K562 (cell line): ENCODE results near the gene UBE2S. TPM values are rescaled to one million over a fixed set of nuclear protein-coding genes. Genes with fewer than 3 reads are reported as not detected.

Source experiments
- CBFB ChIP-seq: sonication (generic); formaldehyde crosslinking; IDR thresholded peaks from 2 replicates; pipeline ENCODE4 v1.4.0; 2020; ENCODE audit warnings: mild to moderate bottlenecking, missing genetic modification reagents
- CC2D1A ChIP-seq: fragments of 450-650 bp; IDR thresholded peaks from 2 replicates; pipeline ENCODE4 v1.6.1; 2017; ENCODE audit warnings: mild to moderate bottlenecking
- CREB1 ChIP-seq, 2 experiments: sonication (generic) in 1 of 2; formaldehyde crosslinking in 1 of 2; IDR thresholded peaks; 2 replicates each; pipeline versions ENCODE4 v1.6.1 to v1.8.0; 2012 to 2022; ENCODE audit warnings: inconsistent platforms in 1 of 2, mild to moderate bottlenecking in 1 of 2, missing genetic modification reagents in 1 of 2, moderate library complexity in 1 of 2
- CREM ChIP-seq: IDR thresholded peaks from 2 replicates; pipeline ENCODE4 v1.6.1; 2014; ENCODE audit warnings: antibody characterized with exemption, low read depth
- EP400 ChIP-seq: fragments of 450-650 bp; IDR thresholded peaks from 2 replicates; pipeline ENCODE4 v1.6.1; 2017; ENCODE audit warnings: antibody characterized with exemption, mild to moderate bottlenecking, moderate library complexity
- ESRRB ChIP-seq: fragments of 250-450 bp; sonication (Bioruptor Pico); IDR thresholded peaks from 2 replicates; pipeline ENCODE4 v1.5.0; 2020; ENCODE audit warnings: mild to moderate bottlenecking, moderate library complexity, borderline replicate concordance
- EZH2 ChIP-seq: IDR thresholded peaks from 2 replicates; pipeline ENCODE4 v1.6.1; 2012; ENCODE audit warnings: low read depth, mild to moderate bottlenecking, inconsistent platforms, low read length, borderline replicate concordance
- FOXJ3 ChIP-seq: sonication (generic); formaldehyde crosslinking; IDR thresholded peaks from 2 replicates; pipeline ENCODE4 v1.4.0; 2020; ENCODE audit warnings: mild to moderate bottlenecking, missing genetic modification reagents
- HDAC1 ChIP-seq, 2 experiments: fragments of 450-650 bp; IDR thresholded peaks; 2 replicates each; pipeline ENCODE4 v1.6.1; 2016 to 2017; ENCODE audit warnings: inconsistent platforms in 1 of 2, mild to moderate bottlenecking in 1 of 2, moderate library complexity in 1 of 2
- HNRNPL ChIP-seq: fragments of 200-400 bp; formaldehyde crosslinking; IDR thresholded peaks from 2 replicates; pipeline ENCODE4 v1.6.1; 2017; ENCODE audit warnings: low read depth, mild to moderate bottlenecking, low read length
- MYC ChIP-seq, 2 experiments: fragments of 250-450 bp in 1 of 2; sonication (Bioruptor Pico) in 1 of 2; IDR thresholded peaks; 2 replicates each; pipeline versions ENCODE4 v1.5.1 to v1.6.1; 2012 to 2021; ENCODE audit warnings: low read depth in 2 of 2, borderline replicate concordance in 1 of 2, improper control_type of control experiment in 1 of 2, low read length in 1 of 2, mild to moderate bottlenecking in 1 of 2, moderate library complexity in 1 of 2
- NFXL1 ChIP-seq: fragments of 450-650 bp; formaldehyde crosslinking; IDR thresholded peaks from 2 replicates; pipeline ENCODE4 v1.4.0; 2021; ENCODE audit warnings: mild to moderate bottlenecking
- NR2C2 ChIP-seq, 2 experiments: fragments of 200-800 bp in 1 of 2; sonication (Bioruptor generic) in 1 of 2; sonication (generic) in 1 of 2; formaldehyde crosslinking in 1 of 2; IDR thresholded peaks; 2 replicates each; pipeline versions ENCODE4 v1.6.1 to v1.8.0; 2016 to 2022; ENCODE audit warnings: mild to moderate bottlenecking in 1 of 2, missing compliant biosample characterization in 1 of 2, missing genetic modification characterization in 1 of 2, missing genetic modification reagents in 1 of 2
- PRPF4 ChIP-seq: fragments of 200-400 bp; formaldehyde crosslinking; IDR thresholded peaks from one replicate; pipeline ENCODE4 v1.6.1; 2017; ENCODE audit warnings: low read length, low read depth, mild to moderate bottlenecking; ENCODE audit not compliant: insufficient read depth, poor library complexity, severe bottlenecking
- STAT5B ChIP-seq: fragments of 250-450 bp; sonication (Bioruptor Pico); IDR thresholded peaks from 2 replicates; pipeline ENCODE4 v1.8.0; 2021; ENCODE audit warnings: mild to moderate bottlenecking, inconsistent platforms
- U2AF1 ChIP-seq: fragments of 200-400 bp; formaldehyde crosslinking; optimal IDR thresholded peaks from 2 replicates; pipeline ENCODE3; 2017; ENCODE audit warnings: mild to moderate bottlenecking, low read depth, low read length, moderate library complexity
- ZNF165 ChIP-seq: fragments of 250-450 bp; sonication (Bioruptor Pico); IDR thresholded peaks from 2 replicates; pipeline ENCODE4 v1.4.0; 2020; ENCODE audit warnings: borderline replicate concordance
- ZNF76 ChIP-seq: fragments of 250-450 bp; sonication (Bioruptor Pico); IDR thresholded peaks from 2 replicates; pipeline ENCODE4 v1.4.0; 2020; ENCODE audit warnings: mild to moderate bottlenecking, moderate library complexity, borderline replicate concordance
- polyA plus RNA-seq, 8 experiments: library from polyadenylated mRNA; depleted of rRNA in 4 of 8; stranded (reverse) in 5 of 8; unstranded in 3 of 8; fragments of >200 nt; fragmentation: Nextera tagmentation in 2 of 8; fragmentation: Illumina TruSeq in 1 of 8; extraction: Ambion mirVana in 2 of 8; extraction: Trizol in 1 of 8; gene quantifications; 2 replicates each; pipeline versions ENCODE4 v1.2.1 to v1.2.3, GENCODE V29; 2011 to 2014; ENCODE audit warnings: inconsistent platforms in 1 of 8, missing spikeins in 1 of 8
- total RNA-seq, 7 experiments: library from RNA; depleted of rRNA in 6 of 7; stranded (reverse); fragments of >200 nt in 6 of 7; fragmentation: Illumina TruSeq in 2 of 7; extraction: Trizol in 2 of 7; gene quantifications; 2 replicates each; pipeline versions ENCODE4 v1.2.1 to v1.2.3, GENCODE V29; 2011 to 2021; ENCODE audit warnings: low replicate concordance in 1 of 7
- TF ChIP-seq, protein P1 (sequence below): fragments of 450-650 bp; formaldehyde crosslinking; IDR thresholded peaks from 2 replicates; pipeline ENCODE4 v1.4.0; 2022; ENCODE audit warnings: missing genetic modification characterization
- TF ChIP-seq, protein P2 (sequence below): sonication (generic); formaldehyde crosslinking; IDR thresholded peaks from 2 replicates; pipeline ENCODE4 v1.9.0; 2022; ENCODE audit warnings: mild to moderate bottlenecking, missing genetic modification reagents

UBE2S gene
- total and polyA plus RNA-seq, 9 of the 15 experiments (the other 6 are each of a cell fraction or from before 2014, with no cell fraction given), result 1.5 to 1,305 (median 157) TPM

- TF ChIP-seq PRPF4 (no peak), NFXL1 (no peak), STAT5B (CRISPR knock-in tag) (no peak), CC2D1A (no peak), ZNF76 (no peak), CBFB (peak; percentile 63; the same call in 1 of the 2 replicates), HNRNPL (0 out of 2 replicates have a peak, but pooled peaks have one; percentile 28), ZNF165 (CRISPR knock-in tag) (no peak), MYC (IDR thresholded peaks at IDR 0.05; ENCODE audit: low read depth, low read length) (peak; percentile 54; the same call in 1 of the 2 replicates), MYC (CRISPR knock-in tag; IDR thresholded peaks at IDR 0.05; ENCODE audit: borderline replicate concordance, low read depth) (no peak), CREM (0 out of 2 replicates have a peak, but pooled peaks have one; percentile 12), EZH2 (no peak), ESRRB (CRISPR knock-in tag) (no peak), NR2C2 (CRISPR knock-in tag; IDR thresholded peaks at IDR 0.05) (no peak), NR2C2 (tag; IDR thresholded peaks at IDR 0.05) (no peak), FOXJ3 (CRISPR knock-in tag) (no peak), HDAC1 (IDR thresholded peaks at IDR 0.05) (peak in 1 of 2 experiments; percentile 41; a peak in 1 of 4 replicates), U2AF1 (no peak), CREB1 (IDR thresholded peaks at IDR 0.05) (no peak), CREB1 (CRISPR knock-in tag; IDR thresholded peaks at IDR 0.05) (0 out of 2 replicates have a peak, but pooled peaks have one; percentile 36), EP400 (no peak)
- TF ChIP-seq, protein P1, sequence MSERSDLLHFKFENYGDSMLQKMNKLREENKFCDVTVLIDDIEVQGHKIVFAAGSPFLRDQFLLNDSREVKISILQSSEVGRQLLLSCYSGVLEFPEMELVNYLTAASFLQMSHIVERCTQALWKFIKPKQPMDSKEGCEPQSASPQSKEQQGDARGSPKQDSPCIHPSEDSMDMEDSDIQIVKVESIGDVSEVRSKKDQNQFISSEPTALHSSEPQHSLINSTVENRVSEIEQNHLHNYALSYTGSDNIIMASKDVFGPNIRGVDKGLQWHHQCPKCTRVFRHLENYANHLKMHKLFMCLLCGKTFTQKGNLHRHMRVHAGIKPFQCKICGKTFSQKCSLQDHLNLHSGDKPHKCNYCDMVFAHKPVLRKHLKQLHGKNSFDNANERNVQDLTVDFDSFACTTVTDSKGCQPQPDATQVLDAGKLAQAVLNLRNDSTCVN, result no peak
- TF ChIP-seq, protein P2, sequence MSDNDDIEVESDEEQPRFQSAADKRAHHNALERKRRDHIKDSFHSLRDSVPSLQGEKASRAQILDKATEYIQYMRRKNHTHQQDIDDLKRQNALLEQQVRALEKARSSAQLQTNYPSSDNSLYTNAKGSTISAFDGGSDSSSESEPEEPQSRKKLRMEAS (CRISPR knock-in tag), result peak; percentile 94
These were observed 40.0 kb upstream of the UBE2S start (continued) for GRCh38 chr19:55447421-55448174.
